Prostate gland (tissue), 2 donors: ENCODE results near the gene MSH5. TPM values are rescaled to one million over a fixed set of nuclear protein-coding genes. Genes with fewer than 3 reads are reported as not detected.
A peak's percentile ranks its signal among the peaks of the same experiment; 100 is the strongest.

Experiments
- DNase-seq: peaks from one replicate; pipeline ENCODE4 v3.0.0-alpha.2; 2019; ENCODE audit warnings: low spot score
- H3K27ac ChIP-seq, 2 donors: fragments of 200-600 bp; sonication (generic); 2 replicates each; pipeline ENCODE4 v1.5.1; 2017 to 2019
- H3K27me3 ChIP-seq: fragments of 200-600 bp; sonication (generic); replicated peaks from 2 replicates; pipeline ENCODE4 v1.5.1; 2019; ENCODE audit not compliant: insufficient read depth
- H3K36me3 ChIP-seq, 2 donors: fragments of 200-600 bp; sonication (generic); 1 replicate in 1 of 2; 2 replicates in 1 of 2; pipeline versions ENCODE4 v1.5.1 to v1.8.1; 2017 to 2019
- H3K4me1 ChIP-seq: fragments of 200-600 bp; sonication (generic); replicated peaks from 2 replicates; pipeline ENCODE4 v1.5.1; 2019
- H3K4me3 ChIP-seq, 2 donors: fragments of 200-600 bp; sonication (generic); 2 replicates each; pipeline ENCODE4 v1.5.1; 2017 to 2019
- H3K9me3 ChIP-seq: fragments of 200-600 bp; sonication (generic); 2 replicates; pipeline ENCODE4 v1.5.1; 2017
- POLR2A ChIP-seq: fragments of 450-650 bp; IDR thresholded peaks from one replicate; pipeline ENCODE4 v1.6.1; 2016; ENCODE audit warnings: antibody characterized with exemption, mild to moderate bottlenecking
- POLR2AphosphoS5 ChIP-seq: sonication (generic); formaldehyde crosslinking; IDR thresholded peaks from one replicate; pipeline ENCODE4 v1.6.1; 2017; ENCODE audit warnings: antibody characterized with exemption
- WGBS: methylation state at CpG from one replicate; pipeline ENCODE4 v1.1.5; 2018; 5-methylcytosine and 5-hydroxymethylcytosine counted together
- intact Hi-C: fragments of 100-400 bp; cut with DNase I; formaldehyde crosslinking; loops from one replicate; pipeline ENCODE4 v1.14.2; 2022
- total RNA-seq, 2 donors: library from RNA; depleted of rRNA; stranded (reverse); fragments of >200 nt; gene quantifications; one replicate each; pipeline ENCODE4 v1.1.0, GENCODE V29; 2016
- TF ChIP-seq, protein P1 (sequence below), 4 experiments: fragments of 200-600 bp in 2 of 4; fragments of 450-650 bp in 2 of 4; sonication (generic) in 2 of 4; IDR thresholded peaks; 1 replicate in 3 of 4; 2 replicates in 1 of 4; pipeline ENCODE4 v1.5.1; 2016 to 2019; ENCODE audit warnings: antibody characterized with exemption in 4 of 4, mild to moderate bottlenecking in 2 of 4, moderate library complexity in 2 of 4

MSH5 gene
- total RNA-seq, 2 donors from 2014 or later: 10.5 to 72.4 TPM

DNA sequence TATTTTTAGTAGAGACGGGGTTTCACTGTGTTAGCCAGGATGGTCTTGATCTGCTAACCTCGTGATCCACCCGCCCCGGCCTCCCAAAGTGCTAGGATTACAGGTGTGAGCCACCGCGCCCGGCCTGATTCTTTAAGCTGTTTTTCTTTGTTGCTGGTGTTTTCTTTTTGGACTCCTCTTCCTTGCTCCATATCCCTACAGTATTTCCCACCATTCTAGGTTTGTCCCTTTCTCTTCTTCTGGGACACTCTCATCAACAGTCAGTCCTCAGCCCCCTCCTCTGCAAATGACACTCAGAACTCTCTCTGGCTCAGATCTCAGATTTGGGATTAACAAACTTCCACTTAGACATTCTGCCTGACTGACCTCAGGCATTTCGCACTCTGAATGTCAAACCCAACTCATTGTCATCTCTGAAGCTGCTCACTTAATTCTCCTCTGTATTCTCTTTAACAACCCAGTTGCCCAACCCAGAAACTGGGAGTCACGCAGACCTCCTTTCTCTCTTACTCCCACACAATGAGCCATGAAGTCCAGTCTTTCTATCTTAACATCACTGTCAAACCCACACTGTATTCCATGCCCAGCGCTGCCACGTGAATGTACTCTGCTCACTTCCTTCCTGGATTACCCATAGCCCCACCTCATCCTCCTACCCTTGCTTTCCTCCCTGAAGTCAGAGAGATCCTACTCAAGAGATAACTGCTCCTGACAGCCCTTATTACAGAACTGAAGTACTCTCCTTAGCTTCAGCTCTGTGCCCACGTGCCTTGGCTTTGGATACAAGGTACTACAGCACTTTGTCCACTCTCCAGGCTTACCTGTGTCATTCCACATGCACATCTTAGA is 14.1 kb upstream of the MSH5 start:
- Histone ChIP-seq H3K4me3 (no peak overlapping the region), H3K27me3 (no peaks in the 10 kb centered on the region), H3K27ac (no peak overlapping the region), H3K9me3 (no peaks in the 10 kb centered on the region), H3K36me3 (no peaks in the 10 kb centered on the region), H3K4me1 (peaks cover 4% of the 10 kb centered on the region)
- WGBS: 88% methylated on average over 12 of the region's 12 CpGs
- TF ChIP-seq, protein P1, sequence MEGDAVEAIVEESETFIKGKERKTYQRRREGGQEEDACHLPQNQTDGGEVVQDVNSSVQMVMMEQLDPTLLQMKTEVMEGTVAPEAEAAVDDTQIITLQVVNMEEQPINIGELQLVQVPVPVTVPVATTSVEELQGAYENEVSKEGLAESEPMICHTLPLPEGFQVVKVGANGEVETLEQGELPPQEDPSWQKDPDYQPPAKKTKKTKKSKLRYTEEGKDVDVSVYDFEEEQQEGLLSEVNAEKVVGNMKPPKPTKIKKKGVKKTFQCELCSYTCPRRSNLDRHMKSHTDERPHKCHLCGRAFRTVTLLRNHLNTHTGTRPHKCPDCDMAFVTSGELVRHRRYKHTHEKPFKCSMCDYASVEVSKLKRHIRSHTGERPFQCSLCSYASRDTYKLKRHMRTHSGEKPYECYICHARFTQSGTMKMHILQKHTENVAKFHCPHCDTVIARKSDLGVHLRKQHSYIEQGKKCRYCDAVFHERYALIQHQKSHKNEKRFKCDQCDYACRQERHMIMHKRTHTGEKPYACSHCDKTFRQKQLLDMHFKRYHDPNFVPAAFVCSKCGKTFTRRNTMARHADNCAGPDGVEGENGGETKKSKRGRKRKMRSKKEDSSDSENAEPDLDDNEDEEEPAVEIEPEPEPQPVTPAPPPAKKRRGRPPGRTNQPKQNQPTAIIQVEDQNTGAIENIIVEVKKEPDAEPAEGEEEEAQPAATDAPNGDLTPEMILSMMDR (IDR thresholded peaks at IDR 0.05): no peak
- TF ChIP-seq POLR2AphosphoS5 (no peak), POLR2A (no peak)
- intact Hi-C loops: loop anchor here (5.0 kb wide), 2 partner anchors 43 to 172 kb away; partner anchors contain the start of genes EHMT2 and LY6G5C
- no peak for DNase-seq

GRCh38 chr6:31727034-31727716 is 12.6 kb upstream of the MSH5 start:
- no peak for DNase-seq
- H3K27ac ChIP-seq: peak overlapping the region in 1 of 2 donors; percentile 98
- peaks cover 4 to 7% of the 10 kb centered on the region in 2 donors for H3K36me3 ChIP-seq
- no peaks in the 10 kb centered on the region for H3K9me3 ChIP-seq
- intact Hi-C loops: loop anchor here (5.0 kb wide), 2 partner anchors 45 to 170 kb away; partner anchors contain the start of genes EHMT2 and LY6G5C
- no peak overlapping the region for H3K4me3 ChIP-seq
- H3K4me1 ChIP-seq: peaks cover 4% of the 10 kb centered on the region
- TF ChIP-seq, protein P1 (IDR thresholded peaks at IDR 0.05): no peak
- no peak for TF ChIP-seq POLR2AphosphoS5
- no peak for TF ChIP-seq POLR2A
- 68% methylated on average over 7 of the region's 7 CpGs for WGBS
- no peaks in the 10 kb centered on the region for H3K27me3 ChIP-seq

GRCh38 chr6:31727717-31728671 is 11.8 kb upstream of the MSH5 start:
- TF ChIP-seq POLR2A (no peak), POLR2AphosphoS5 (no peak)
- TF ChIP-seq, protein P1 (IDR thresholded peaks at IDR 0.05): no peak
- H3K4me1 ChIP-seq: peaks cover 4% of the 10 kb centered on the region
- intact Hi-C loops: loop anchor here (2.0 to 5.0 kb wide), 3 partner anchors 25 to 169 kb away; partner anchors contain the start of genes ABHD16A, EHMT2 and LY6G5C
- peaks cover 4 to 14% of the 10 kb centered on the region in 2 donors for H3K36me3 ChIP-seq
- peak overlapping the region; percentile 83 to 88 for H3K4me3 ChIP-seq
- H3K27me3 ChIP-seq: no peaks in the 10 kb centered on the region
- DNase-seq: no peak
- peak overlapping the region; percentile 98 to 99 for H3K27ac ChIP-seq
- 63% methylated on average over 41 of the region's 41 CpGs for WGBS
- H3K9me3 ChIP-seq: no peaks in the 10 kb centered on the region

- DNase-seq: no peak
- H3K9me3 ChIP-seq: no peaks in the 10 kb centered on the region
- H3K27ac ChIP-seq: peak within 1 kb of the TSS; percentile 98 to 99
- peaks cover 4 to 14% of the 10 kb centered on the region in 2 donors for H3K36me3 ChIP-seq
- H3K4me3 ChIP-seq: peak within 1 kb of the TSS; percentile 83 to 88
- 6% methylated on average over 36 of the region's 36 CpGs for WGBS
- intact Hi-C loops: loop anchor here (2.0 to 5.0 kb wide), 3 partner anchors 26 to 168 kb away; partner anchors contain the start of genes ABHD16A, EHMT2 and LY6G5C
- H3K27me3 ChIP-seq: no peaks in the 10 kb centered on the region
- TF ChIP-seq, protein P1 (IDR thresholded peaks at IDR 0.05): peak in 1 of 4 experiments; percentile 48
- TF ChIP-seq POLR2A (no peak), POLR2AphosphoS5 (no peak)
- peaks cover 7% of the 10 kb centered on the region for H3K4me1 ChIP-seq
Observed at GRCh38 chr6:31728767-31729514, 10.9 kb upstream of the MSH5 start, which contains the start of gene DDAH2. DDAH2 (minus strand) TSS chr6:31729299; CDS start chr6:31729161, 138 bp downstream.
